Left ventricle myocardium superior (tissue), 1 donor: ENCODE measurements around the gene FAM83C. TPM values are rescaled to one million over a fixed set of nuclear protein-coding genes. Genes with fewer than 3 reads are reported as not detected.

ENCODE experiments used
- ATAC-seq: fragments of 200-7000 bp; cut with Tn5 transposase; one replicate; pipeline ENCODE4 v1.9.1; 2020; ENCODE audit warnings: mild to moderate bottlenecking, moderate library complexity
- DNase-seq: peaks from one replicate; pipeline ENCODE4 v3.0.0-alpha.2; 2020
- intact Hi-C: fragments of 100-400 bp; cut with micrococcal nuclease; formaldehyde crosslinking; loops from one replicate; pipeline ENCODE4 v1.11.0; 2022
- total RNA-seq: library from RNA; stranded (reverse); fragmentation: NEBNext Ultra II Directional; extraction: Animal tissue kit (Norgen Biotek cat#: 25700); gene quantifications from one replicate; pipeline ENCODE4 v1.2.1, GENCODE V29; 2021
- donor health status: DM: no; HTN: yes; CAD: no; lungs with severe emphysema.

FAM83C gene
- total RNA-seq, 1 donor from 2014 or later: not detected

GRCh38 chr20:35287509-35288324 lies 4.5 kb downstream of the FAM83C start:
- intact Hi-C loops: no loop called here
- ATAC-seq (no peak), DNase-seq (peak; percentile 22)

- peak; percentile 12 for DNase-seq
- intact Hi-C loops: no loop called here
These were observed 5.2 kb downstream of the FAM83C start for GRCh38 chr20:35286899-35287508.

GRCh38 chr20:35286077-35286898 lies 5.9 kb downstream of the FAM83C start:
- no peak for DNase-seq
- ATAC-seq: no peak
- intact Hi-C loops: no loop called here

More at GRCh38 chr20:35286899-35287508, 5.2 kb downstream of the FAM83C start:
- no peak for ATAC-seq

GRCh38 chr20:35285806-35286076 lies 6.5 kb downstream of the FAM83C start:
- intact Hi-C loops: no loop called here
- DNase-seq (no peak), ATAC-seq (no peak)

- intact Hi-C loops: no loop called here
- DNase-seq: no peak
- peak; percentile 4 for ATAC-seq
These were observed 7.0 kb downstream of the FAM83C start for GRCh38 chr20:35284992-35285805.

- ATAC-seq (peak; percentile 92), DNase-seq (peak; percentile 88)
- intact Hi-C loops: no loop called here
These were observed 7.8 kb downstream of the FAM83C start, which contains the start of gene EIF6 for GRCh38 chr20:35284267-35284991. TSS of gene EIF6 (minus strand) at chr20:35284772. CDS start at chr20:35284487, 285 bp downstream.

GRCh38 chr20:35283441-35284266 lies 8.6 kb downstream of the FAM83C start:
- intact Hi-C loops: no loop called here

GRCh38 chr20:35281506-35282101 lies 10.6 kb downstream of the FAM83C start:
- intact Hi-C loops: no loop called here
- DNase-seq: no peak
- ATAC-seq: no peak

More at GRCh38 chr20:35283441-35284266, 8.6 kb downstream of the FAM83C start:
- ATAC-seq (no peak), DNase-seq (no peak)

- ATAC-seq (no peak), DNase-seq (no peak)
- intact Hi-C loops: no loop called here
These were observed 11.7 kb downstream of the FAM83C start for GRCh38 chr20:35280523-35280922.

GRCh38 chr20:35279533-35280174 lies 12.6 kb downstream of the FAM83C start:
- intact Hi-C loops: no loop called here
- ATAC-seq: no peak
- no peak for DNase-seq

GRCh38 chr20:35279040-35279439 lies 13.2 kb downstream of the FAM83C start:
- DNase-seq: no peak
- intact Hi-C loops: no loop called here
- no peak for ATAC-seq

- intact Hi-C loops: no loop called here
- DNase-seq: peak; percentile 96
- peak; percentile 95 for ATAC-seq
These were observed 14.5 kb downstream of the FAM83C start, which contains the start of gene MMP24OS for GRCh38 chr20:35277531-35278395. TSS of gene MMP24OS (minus strand) at chr20:35278122. CDS start at chr20:35277929, 193 bp downstream.

- ATAC-seq (no peak), DNase-seq (no peak)
- intact Hi-C loops: no loop called here
These were observed 15.1 kb downstream of the FAM83C start for GRCh38 chr20:35277127-35277526.

GRCh38 chr20:35276408-35276807 lies 15.8 kb downstream of the FAM83C start:
- DNase-seq (no peak), ATAC-seq (no peak)
- intact Hi-C loops: no loop called here

GRCh38 chr20:35275741-35276251 lies 16.4 kb downstream of the FAM83C start:
- ATAC-seq (no peak), DNase-seq (no peak)
- intact Hi-C loops: no loop called here
